DND-41 (cell line): ENCODE data around the gene SP8.
"Not testable (repeated sequence)": the region's sequence is repeated elsewhere in the genome, so short reads cannot be mapped to it uniquely, and the experiment has no call there.

ENCODE experiments used
- ATAC-seq: fragments of 200-7000 bp; cut with Tn5 transposase; 3 replicates; pipeline ENCODE4 v1.9.1; 2021; ENCODE audit warnings: low read depth; ENCODE audit not compliant: insufficient read depth
- DNase-seq: peaks from one replicate; pipeline ENCODE4 v3.0.0-alpha.2; 2020
- H2AFZ ChIP-seq: 2 replicates; pipeline ENCODE4 v1.6.0; 2012; ENCODE audit warnings: low read depth, low read length
- H3K27ac ChIP-seq: 2 replicates; pipeline ENCODE4 v1.5.1; 2012; ENCODE audit warnings: low read length, inconsistent platforms
- H3K27me3 ChIP-seq: fragments of 200-600 bp; sonication (generic); 2 replicates; pipeline ENCODE4 v1.6.0; 2012; ENCODE audit warnings: low read length, mild to moderate bottlenecking, inconsistent platforms; ENCODE audit not compliant: insufficient read depth, poor library complexity
- H3K36me3 ChIP-seq: 2 replicates; pipeline ENCODE4 v1.5.1; 2012; ENCODE audit warnings: low read length, inconsistent platforms; ENCODE audit not compliant: insufficient read depth
- H3K4me1 ChIP-seq: 2 replicates; pipeline ENCODE4 v1.5.1; 2012; ENCODE audit warnings: mild to moderate bottlenecking, low read length; ENCODE audit not compliant: insufficient read depth
- H3K4me2 ChIP-seq: 2 replicates; pipeline ENCODE4 v1.6.0; 2012; ENCODE audit warnings: mild to moderate bottlenecking, moderate library complexity, low read length, inconsistent platforms; ENCODE audit not compliant: insufficient read depth
- H3K4me3 ChIP-seq, 2 experiments: fragments of 200-600 bp in 1 of 2; shearing (Covaris generic) in 1 of 2; 2 replicates each; pipeline ENCODE4 v1.5.1; 2012 to 2016; ENCODE audit warnings: inconsistent platforms in 2 of 2, low read length in 2 of 2, mild to moderate bottlenecking in 2 of 2, low read depth in 1 of 2, moderate library complexity in 1 of 2
- H3K79me2 ChIP-seq: 2 replicates; pipeline ENCODE4 v1.6.0; 2012; ENCODE audit warnings: low read length, inconsistent platforms; ENCODE audit not compliant: insufficient read depth
- H3K9ac ChIP-seq: 2 replicates; pipeline ENCODE4 v1.6.0; 2012; ENCODE audit warnings: low read depth, mild to moderate bottlenecking, inconsistent platforms, low read length, moderate library complexity
- H3K9me3 ChIP-seq: 2 replicates; pipeline ENCODE4 v1.5.1; 2012; ENCODE audit warnings: low read length, moderate library complexity, mild to moderate bottlenecking, inconsistent platforms; ENCODE audit not compliant: insufficient read depth, severe bottlenecking
- H4K20me1 ChIP-seq: 2 replicates; pipeline ENCODE4 v1.6.0; 2012; ENCODE audit warnings: low read length; ENCODE audit not compliant: insufficient read depth
- CTCF ChIP-seq: IDR thresholded peaks from 2 replicates; pipeline ENCODE4 v1.5.1; 2012; ENCODE audit warnings: borderline replicate concordance, low read length, moderate library complexity, mild to moderate bottlenecking; ENCODE audit not compliant: poor library complexity, severe bottlenecking; ENCODE audit errors: extremely low read depth
- EZH2 ChIP-seq: IDR thresholded peaks from 3 replicates; pipeline ENCODE4 v1.6.1; 2012; ENCODE audit warnings: borderline replicate concordance, low read depth, mild to moderate bottlenecking, moderate library complexity, low read length, inconsistent platforms; ENCODE audit not compliant: severe bottlenecking

Gene SP8

GRCh38 chr7:20786779-20787659 lies at the start of gene SP8:
TSS of gene SP8 (minus strand) at chr7:20786886. CDS start at chr7:20786798, 88 bp downstream.
- H3K79me2 ChIP-seq: no peaks in the 10 kb centered on the region
- H3K27me3 ChIP-seq: no peaks in the 10 kb centered on the region
- H3K4me3 ChIP-seq: no peak within 1 kb of the TSS
- no peak within 1 kb of the TSS for H3K4me2 ChIP-seq
- TF ChIP-seq EZH2 (no peak), CTCF (no peak)
- no peaks in the 10 kb centered on the region for H3K36me3 ChIP-seq
- no peak within 1 kb of the TSS for H2AFZ ChIP-seq
- DNase-seq (no peak), ATAC-seq (no peak)
- H3K4me1 ChIP-seq: no peaks in the 10 kb centered on the region
- no peak within 1 kb of the TSS for H3K27ac ChIP-seq
- no peaks in the 10 kb centered on the region for H3K9me3 ChIP-seq
- H4K20me1 ChIP-seq: no peaks in the 10 kb centered on the region
- H3K9ac ChIP-seq: no peak within 1 kb of the TSS

DNA sequence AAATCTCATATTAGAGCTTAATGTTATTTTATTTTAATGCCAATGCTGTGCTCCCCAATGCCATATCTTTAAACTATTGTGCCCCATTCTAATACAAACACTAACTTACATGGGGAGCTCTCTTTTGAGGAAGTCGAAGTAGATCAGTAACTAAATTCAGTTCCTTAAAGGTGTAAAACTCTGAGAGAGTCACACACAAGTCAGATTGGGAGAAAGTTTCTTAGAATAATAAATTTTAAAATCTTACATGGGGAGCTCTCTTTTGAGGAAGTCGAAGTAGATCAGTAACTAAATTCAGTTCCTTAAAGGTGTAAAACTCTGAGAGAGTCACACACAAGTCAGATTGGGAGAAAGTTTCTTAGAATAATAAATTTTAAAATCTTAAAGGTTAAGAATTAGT lies 49.7 kb upstream of the SP8 start:
- not testable (repeated sequence) for H3K79me2 ChIP-seq, ATAC-seq, H2AFZ ChIP-seq, H4K20me1 ChIP-seq, H3K9ac ChIP-seq, H3K4me2 ChIP-seq, H3K27me3 ChIP-seq, H3K9me3 ChIP-seq, H3K36me3 ChIP-seq, H3K4me3 ChIP-seq, DNase-seq, H3K27ac ChIP-seq, H3K4me1 ChIP-seq

DNA sequence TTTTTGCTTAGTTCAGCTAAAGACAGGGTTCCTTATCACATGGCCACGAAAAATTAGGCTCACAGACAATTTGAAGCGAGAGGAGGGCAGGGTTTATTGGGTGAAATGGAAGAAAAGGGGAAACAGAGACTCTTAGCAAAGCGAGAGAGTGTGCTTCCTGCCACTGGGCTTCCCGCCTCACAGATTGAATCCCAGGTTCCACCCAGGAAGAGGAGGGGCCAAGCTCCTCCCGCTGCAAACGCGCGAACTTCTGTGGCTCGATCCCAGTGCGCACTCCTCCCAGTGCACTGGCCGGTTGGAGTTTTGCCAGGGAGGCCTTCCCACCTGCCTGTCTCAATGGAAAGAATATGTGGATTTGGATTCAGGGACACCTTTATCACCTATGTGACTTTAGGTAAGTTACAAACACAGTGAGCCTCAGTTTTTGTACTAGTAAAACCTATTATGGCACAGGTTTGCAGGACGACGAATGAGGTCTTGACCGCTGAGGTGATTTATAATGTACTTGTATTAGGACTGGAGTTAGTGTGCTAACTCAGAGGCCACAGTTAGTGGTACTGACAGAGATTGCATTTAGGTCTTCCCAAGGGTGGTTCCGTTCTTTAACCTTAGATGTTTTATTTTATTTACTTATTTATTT lies 48.5 kb upstream of the SP8 start:
- Histone ChIP-seq H3K27ac (no peak overlapping the region), H3K4me3 (no peak overlapping the region), H3K27me3 (no peaks in the 10 kb centered on the region), H4K20me1 (no peaks in the 10 kb centered on the region), H3K9ac (no peak overlapping the region), H3K4me2 (no peak overlapping the region), H3K79me2 (no peaks in the 10 kb centered on the region), H3K9me3 (no peaks in the 10 kb centered on the region), H3K36me3 (no peaks in the 10 kb centered on the region), H3K4me1 (no peaks in the 10 kb centered on the region), H2AFZ (no peak overlapping the region)
- ATAC-seq: no peak
- TF ChIP-seq CTCF (no peak), EZH2 (no peak)
- no peak for DNase-seq

DNA sequence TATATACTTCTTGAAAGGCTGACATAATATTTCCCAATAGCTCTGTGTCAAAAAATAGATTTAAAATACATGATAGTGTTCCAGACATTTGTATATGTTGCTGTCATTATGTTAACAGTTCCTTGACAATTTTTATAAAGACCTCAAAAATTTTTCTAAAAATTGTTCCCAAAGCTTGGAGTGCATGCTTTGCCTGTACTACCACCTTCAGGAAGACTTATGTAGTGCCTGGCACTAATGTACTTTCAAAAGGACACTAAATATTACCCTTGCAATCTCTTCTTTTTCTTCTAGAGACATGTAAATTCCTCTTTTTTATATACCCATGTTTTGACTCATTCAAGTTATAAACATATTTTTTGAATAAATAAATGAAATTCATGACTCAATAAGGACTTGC lies 48.0 kb upstream of the SP8 start:
- Histone ChIP-seq H3K36me3 (no peaks in the 10 kb centered on the region), H3K4me2 (no peak overlapping the region), H3K27me3 (no peaks in the 10 kb centered on the region), H3K27ac (no peak overlapping the region), H3K9ac (no peak overlapping the region), H3K9me3 (no peaks in the 10 kb centered on the region), H3K79me2 (no peaks in the 10 kb centered on the region), H2AFZ (no peak overlapping the region), H4K20me1 (no peaks in the 10 kb centered on the region), H3K4me3 (no peak overlapping the region), H3K4me1 (no peaks in the 10 kb centered on the region)
- ATAC-seq: no peak
- TF ChIP-seq CTCF (peak; percentile 7), EZH2 (no peak)
- DNase-seq: no peak
